Left lung (tissue), 14 donors: ENCODE data around the gene PALS1. TPM values are rescaled to one million over a fixed set of nuclear protein-coding genes. Genes with fewer than 3 reads are reported as not detected.
A peak's percentile ranks its signal among the peaks of the same experiment; 100 is the strongest.

Experiments
- ATAC-seq: fragments of 200-7000 bp; cut with Tn5 transposase; one replicate; pipeline ENCODE4 v1.9.1; 2020; ENCODE audit warnings: moderate library complexity
- DNase-seq, 4 donors: peaks; one replicate each; pipeline ENCODE4 v3.0.0-alpha.2; 2013 to 2020
- H3K27ac ChIP-seq, 2 donors: fragments of 200-600 bp; sonication (generic) in 1 of 2; one replicate each; pipeline versions ENCODE4 v1.5.0 to v1.8.0; 2020 to 2021
- H3K27me3 ChIP-seq, 2 donors: fragments of 200-600 bp; sonication (generic) in 1 of 2; one replicate each; pipeline versions ENCODE4 v1.5.0 to v1.8.0; 2020 to 2021
- H3K36me3 ChIP-seq, 2 donors: fragments of 200-600 bp; sonication (generic) in 1 of 2; one replicate each; pipeline versions ENCODE4 v1.5.0 to v1.8.0; 2020 to 2021
- H3K4me1 ChIP-seq, 2 donors: fragments of 200-600 bp; one replicate each; pipeline ENCODE4 v1.8.0; 2021
- H3K4me3 ChIP-seq, 2 donors: fragments of 200-600 bp; sonication (generic) in 1 of 2; one replicate each; pipeline versions ENCODE4 v1.5.0 to v1.8.0; 2020 to 2021; ENCODE audit warnings: mild to moderate bottlenecking in 1 of 2
- H3K9me3 ChIP-seq, 2 donors: fragments of 200-600 bp; sonication (generic) in 1 of 2; one replicate each; pipeline versions ENCODE4 v1.5.0 to v1.8.0; 2020 to 2021
- CTCF ChIP-seq, 2 donors: fragments of 200-600 bp; sonication (generic) in 1 of 2; IDR thresholded peaks; one replicate each; pipeline versions ENCODE4 v1.5.0 to v1.8.0; 2021; ENCODE audit warnings: antibody characterized with exemption in 2 of 2
- intact Hi-C, 2 donors: fragments of 100-400 bp; cut with DNase I; formaldehyde crosslinking; loops; one replicate each; pipeline versions ENCODE4 v1.11.2 to v1.14.2; 2022
- long read RNA-seq, 12 donors: library from polyadenylated mRNA in 2 of 12; unstranded in 2 of 12; transcript quantifications; one replicate each; pipeline ENCODE4 v2.0.0 and lab custom pipeline, GENCODE V29; 2019 to 2026
- polyA plus RNA-seq, 6 donors: library from polyadenylated mRNA; unstranded; fragments of 120-200 nt; gene quantifications; one replicate each; pipeline ENCODE4 v1.2.1, GENCODE V29; 2013; ENCODE audit not compliant: insufficient read length in 6 of 6
- total RNA-seq, 2 donors: library from RNA; stranded (reverse); fragmentation: NEBNext Ultra II Directional; extraction: Animal tissue kit (Norgen Biotek cat#: 25700); gene quantifications; one replicate each; pipeline ENCODE4 v1.2.1, GENCODE V29; 2021
- donor health status: DM: no; HTN: yes; CAD: no.
- donor health status: DM: no; HTN: no; CAD: no.

Gene PALS1
- total RNA-seq (10 to 100 TPM; 35.3 to 38.6 TPM), polyA plus RNA-seq (10 to 100 TPM; 25.5 to 32.6 (median 29.4) TPM)
- long read RNA-seq, donor 1, full-length matches to known transcripts = 5 of 76 reads
- long read RNA-seq, donor 1, partial matches to known transcripts = 71 of 76 reads
- long read RNA-seq, donor 1, other reads (novel, unspliced or antisense) = 0 of 76 reads
- long read RNA-seq, donor 2, full-length matches to known transcripts = 2 of 48 reads
- long read RNA-seq, donor 2, partial matches to known transcripts = 46 of 48 reads
- long read RNA-seq, donor 2, other reads (novel, unspliced or antisense) = 0 of 48 reads
- long read RNA-seq, donor 3, full-length matches to known transcripts = 3 of 3 reads
- long read RNA-seq, donor 3, partial matches to known transcripts = 0 of 3 reads
- long read RNA-seq, donor 3, other reads (novel, unspliced or antisense) = 0 of 3 reads
- long read RNA-seq, donor 4, partial matches to known transcripts = 3 of 5 reads
- long read RNA-seq, donor 4, other reads (novel, unspliced or antisense) = 2 of 5 reads
- long read RNA-seq, donor 5, full-length matches to known transcripts = 3 of 3 reads
- long read RNA-seq, donor 5, partial matches to known transcripts = 0 of 3 reads
- long read RNA-seq, donor 5, other reads (novel, unspliced or antisense) = 0 of 3 reads
- long read RNA-seq, donor 6, partial matches to known transcripts = 0 of 1 reads
- long read RNA-seq, donor 6, other reads (novel, unspliced or antisense) = 0 of 1 reads
- long read RNA-seq, donor 7, full-length matches to known transcripts = 1 of 1 reads
- long read RNA-seq, donor 7, partial matches to known transcripts = 0 of 1 reads
- long read RNA-seq, donor 7, other reads (novel, unspliced or antisense) = 0 of 1 reads
- long read RNA-seq, donor 8 = 0 reads
- long read RNA-seq, donor 9, partial matches to known transcripts = 0 of 1 reads
- long read RNA-seq, donor 9, other reads (novel, unspliced or antisense) = 0 of 1 reads
- long read RNA-seq, donor 10, partial matches to known transcripts = 1 of 1 reads
- long read RNA-seq, donor 10, other reads (novel, unspliced or antisense) = 0 of 1 reads
- long read RNA-seq, donor 11, full-length matches to known transcripts = 3 of 168 reads
- long read RNA-seq, donor 11, partial matches to known transcripts = 165 of 168 reads
- long read RNA-seq, donor 11, other reads (novel, unspliced or antisense) = 0 of 168 reads
- long read RNA-seq, donor 12, full-length matches to known transcripts = 2 of 57 reads
- long read RNA-seq, donor 12, partial matches to known transcripts = 55 of 57 reads
- long read RNA-seq, donor 12, other reads (novel, unspliced or antisense) = 0 of 57 reads

GRCh38 chr14:67241411-67242167 is at the start of gene PALS1:
Gene PALS1, plus strand, starts transcription at chr14:67241435. Its CDS starts 37,736 bp downstream, at chr14:67279171.
- Histone ChIP-seq H3K4me3 (peak within 1 kb of the TSS; percentile 77 to 84), H3K4me1 (peaks cover 5 to 36% of the 10 kb centered on the region in 2 donors), H3K27ac (peak within 1 kb of the TSS; percentile 96 to 99), H3K9me3 (no peaks in the 10 kb centered on the region), H3K36me3 (no peaks in the 10 kb centered on the region), H3K27me3 (no peaks in the 10 kb centered on the region)
- intact Hi-C loops = no loop called here
- DNase-seq (peak in 2 of 4 donors; percentile 73 to 79), ATAC-seq (peak; percentile 51)
- no peak for TF ChIP-seq CTCF (IDR thresholded peaks at IDR 0.05)

DNA sequence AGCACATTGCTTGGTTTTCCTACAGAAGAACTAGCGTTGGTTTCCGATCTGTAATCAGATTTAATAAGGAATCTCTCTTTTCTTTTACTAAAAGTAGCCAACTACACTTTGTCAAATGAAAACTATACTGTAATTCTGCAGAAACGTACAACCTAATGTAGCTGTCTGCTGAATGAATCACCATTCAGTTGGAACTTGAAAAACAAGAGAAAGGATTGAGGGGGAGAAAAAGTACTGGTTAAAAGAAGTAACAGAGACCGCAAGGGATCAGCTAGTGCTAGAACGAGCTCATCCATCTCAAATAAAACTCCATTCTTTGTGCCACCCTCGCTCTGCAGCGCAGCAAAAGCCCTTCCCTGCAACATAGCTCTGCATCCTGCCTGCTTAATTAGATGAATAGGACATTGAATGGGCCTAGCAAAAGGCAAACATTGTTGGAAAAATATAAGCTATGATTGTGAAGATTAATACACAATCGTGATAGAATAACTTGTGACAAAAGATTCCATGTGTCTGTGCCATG is 49.4 kb upstream of the PALS1 start:
- ATAC-seq (no peak), DNase-seq (no peak)
- no peak for TF ChIP-seq CTCF (IDR thresholded peaks at IDR 0.05)
- intact Hi-C loops = no loop called here
- Histone ChIP-seq H3K4me3 (no peak overlapping the region), H3K4me1 (no peaks in the 10 kb centered on the region), H3K9me3 (no peaks in the 10 kb centered on the region), H3K27ac (no peak overlapping the region), H3K36me3 (no peaks in the 10 kb centered on the region), H3K27me3 (no peaks in the 10 kb centered on the region)

DNA sequence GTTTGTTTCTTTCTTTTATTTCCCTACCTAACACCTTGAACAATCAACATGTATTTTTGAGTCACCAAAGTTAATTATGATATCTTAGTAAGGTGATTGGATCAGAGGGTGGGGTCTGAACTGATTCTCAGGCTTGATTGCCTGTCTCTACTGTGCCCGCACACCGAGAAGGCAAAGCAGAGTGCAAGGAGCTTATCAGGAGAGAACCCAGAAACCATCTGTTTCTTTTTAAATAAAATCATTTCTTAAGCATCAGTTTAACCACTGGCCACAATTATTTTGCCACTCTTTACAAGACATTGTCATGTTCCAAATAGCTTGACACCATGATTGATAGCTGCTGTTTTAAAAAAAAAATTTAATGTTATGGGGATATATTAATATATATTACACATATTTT is 48.9 kb upstream of the PALS1 start:
- no peak overlapping the region for H3K4me3 ChIP-seq
- no peak overlapping the region for H3K27ac ChIP-seq
- H3K27me3 ChIP-seq = no peaks in the 10 kb centered on the region
- TF ChIP-seq CTCF (IDR thresholded peaks at IDR 0.05) = no peak
- DNase-seq (no peak), ATAC-seq (no peak)
- H3K4me1 ChIP-seq = no peaks in the 10 kb centered on the region
- H3K9me3 ChIP-seq = no peaks in the 10 kb centered on the region
- intact Hi-C loops = no loop called here
- H3K36me3 ChIP-seq = no peaks in the 10 kb centered on the region

DNA sequence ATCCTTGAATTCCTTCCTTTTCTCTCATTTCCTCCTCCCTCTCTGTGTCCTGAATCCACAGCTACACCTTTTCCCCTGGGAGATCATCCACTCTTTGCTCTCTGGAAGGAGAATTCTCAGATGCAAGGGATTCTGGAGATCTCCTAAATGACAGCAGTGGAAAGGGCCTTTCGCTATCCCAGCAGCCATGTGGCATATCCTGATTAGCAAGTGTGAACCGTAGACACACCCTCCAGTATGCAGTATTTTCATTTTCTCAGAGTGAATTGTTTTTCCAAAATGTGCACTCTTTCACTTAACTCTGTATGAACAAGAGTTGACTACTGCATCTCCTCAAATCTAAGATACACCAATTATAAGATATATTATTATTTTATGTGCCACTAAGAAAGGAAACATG is 46.0 kb upstream of the PALS1 start:
- TF ChIP-seq CTCF (IDR thresholded peaks at IDR 0.05) = no peak
- Histone ChIP-seq H3K27ac (no peak overlapping the region), H3K4me1 (no peaks in the 10 kb centered on the region), H3K36me3 (no peaks in the 10 kb centered on the region), H3K9me3 (no peaks in the 10 kb centered on the region), H3K4me3 (no peak overlapping the region), H3K27me3 (no peaks in the 10 kb centered on the region)
- ATAC-seq = no peak
- intact Hi-C loops = no loop called here
- DNase-seq = no peak
